K562 (cell line): ENCODE results near the gene RPEL1. TPM values are rescaled to one million over a fixed set of nuclear protein-coding genes. Genes with fewer than 3 reads are reported as not detected.

Source experiments
- ATAC-seq: fragments of 200-7000 bp; cut with Tn5 transposase; 3 replicates; pipeline ENCODE4 v1.9.1; 2020; ENCODE audit warnings: moderate library complexity
- BruUV-seq: library from RNA; stranded (reverse); fragments of 400-500 nt; replicated peaks from 2 replicates; lab custom pipeline; 2021; lab: Mats Ljungman, UMichigan
- CTCF ChIA-PET: fragments of 300-600 bp; formaldehyde crosslinking; extraction: SDS; loops from one replicate; lab custom pipeline; 2021; ENCODE audit warnings: low intra/inter-chr PET ratio; lab: Yijun Ruan, JAX
- POLR2A ChIA-PET: fragments of 300-600, 350-650 bp; sonication (Branson Sonifier 250); formaldehyde crosslinking; extraction: SDS; loops from one replicate; lab custom pipeline; 2021; ENCODE audit warnings: antibody characterized with exemption, inconsistent platforms; lab: Yijun Ruan, JAX
- DNase-seq, 4 experiments: peaks; one replicate each; pipeline versions ENCODE4 v3.0.0 to v3.0.0-alpha.2; 2011 to 2018; ENCODE audit warnings: low spot score in 3 of 4, mixed read lengths in 3 of 4; ENCODE audit errors: extremely low read depth in 1 of 4
- FAIRE-seq: peaks from 2 replicates; lab custom pipeline; 2011; peaks lifted over from hg19 to GRCh38; lab: Jason Lieb, UNC
- H2AFZ ChIP-seq: 2 replicates; pipeline ENCODE4 v1.6.0; 2011; ENCODE audit warnings: low read depth, low read length, control low read depth, inconsistent platforms
- H3K27ac ChIP-seq: fragments of 200-600 bp; 3 replicates; pipeline ENCODE4 v1.8.0; 2011; ENCODE audit warnings: low read depth, mild to moderate bottlenecking, control low read depth, inconsistent platforms, low read length, moderate library complexity, mixed read lengths; ENCODE audit errors: extremely low read depth
- H3K27me3 ChIP-seq, 2 experiments: fragments of 300-600 bp in 1 of 2; 2 replicates in 1 of 2; 3 replicates in 1 of 2; pipeline versions ENCODE4 v1.6.0 to v1.8.0; 2011; ENCODE audit warnings: inconsistent platforms in 2 of 2, low read length in 2 of 2, mild to moderate bottlenecking in 1 of 2, mixed read lengths in 1 of 2, moderate library complexity in 1 of 2; ENCODE audit not compliant: control insufficient read depth in 2 of 2, insufficient read depth in 2 of 2
- H3K36me3 ChIP-seq: fragments of 300-600 bp; 3 replicates; pipeline ENCODE4 v1.8.0; 2011; ENCODE audit warnings: mild to moderate bottlenecking, low read length, inconsistent platforms; ENCODE audit not compliant: control insufficient read depth, insufficient read depth
- H3K4me1 ChIP-seq, 2 experiments: fragments of 200-600 bp in 1 of 2; replicated peaks in 1 of 2; 2 replicates in 1 of 2; 3 replicates in 1 of 2; pipeline versions ENCODE4 v1.5.1 to v1.8.0; 2011; ENCODE audit warnings: inconsistent platforms in 2 of 2, low read length in 2 of 2, mild to moderate bottlenecking in 1 of 2, mixed read lengths in 1 of 2, moderate library complexity in 1 of 2; ENCODE audit not compliant: control insufficient read depth in 2 of 2, insufficient read depth in 2 of 2
- H3K4me2 ChIP-seq: 2 replicates; pipeline ENCODE4 v1.6.1; 2011; ENCODE audit warnings: low read length, control low read depth, inconsistent platforms, mixed read lengths; ENCODE audit not compliant: insufficient read depth
- H3K4me3 ChIP-seq: fragments of 200-600 bp; sonication (generic), shearing (Covaris generic); 2 replicates; pipeline ENCODE4 v1.5.1; 2016; ENCODE audit warnings: control low read depth, inconsistent platforms
- H3K79me2 ChIP-seq: fragments of 200-600 bp; 3 replicates; pipeline ENCODE4 v1.8.0; 2011; ENCODE audit warnings: low read length, inconsistent platforms; ENCODE audit not compliant: control insufficient read depth, insufficient read depth
- H3K9ac ChIP-seq, 2 experiments: 2 replicates each; pipeline versions ENCODE4 v1.6.0 to v1.6.1; 2011; ENCODE audit warnings: low read depth in 2 of 2, low read length in 2 of 2, control low read depth in 1 of 2, inconsistent platforms in 1 of 2, mild to moderate bottlenecking in 1 of 2, mixed read lengths in 1 of 2; ENCODE audit not compliant: insufficient read depth in 1 of 2
- H3K9me1 ChIP-seq: one replicate; pipeline ENCODE4 v1.6.0; 2011; ENCODE audit warnings: inconsistent platforms, mild to moderate bottlenecking, low read length, moderate library complexity; ENCODE audit not compliant: control insufficient read depth, insufficient read depth
- H3K9me3 ChIP-seq: replicated peaks from 2 replicates; pipeline ENCODE4 v1.5.1; 2011; ENCODE audit warnings: low read depth, low read length, inconsistent platforms; ENCODE audit not compliant: control insufficient read depth, insufficient read depth
- H4K20me1 ChIP-seq: replicated peaks from 2 replicates; pipeline ENCODE4 v1.6.1; 2011; ENCODE audit warnings: low read length, inconsistent platforms, mixed read lengths; ENCODE audit not compliant: control insufficient read depth, insufficient read depth
- C11orf30 ChIP-seq: fragments of 450-650 bp; IDR thresholded peaks from 2 replicates; pipeline ENCODE4 v1.6.1; 2016; ENCODE audit warnings: low read depth, mild to moderate bottlenecking
- CBX8 ChIP-seq: fragments of 200-600 bp; sonication (generic); IDR thresholded peaks from 2 replicates; pipeline ENCODE4 v1.6.1; 2012; ENCODE audit warnings: borderline replicate concordance, mixed run types, low read depth, mild to moderate bottlenecking, moderate library complexity, mixed read lengths, low read length, control low read depth, inconsistent platforms; ENCODE audit not compliant: poor library complexity, severe bottlenecking; ENCODE audit errors: extremely low read depth
- DLX4 ChIP-seq: fragments of 250-450 bp; sonication (Bioruptor Pico); IDR thresholded peaks from 2 replicates; pipeline ENCODE4 v1.6.1; 2021; ENCODE audit warnings: mild to moderate bottlenecking
- MAFF ChIP-seq: IDR thresholded peaks from 2 replicates; pipeline ENCODE4 v1.6.1; 2012; ENCODE audit warnings: low read length, improper control_type of control experiment
- MBD1 ChIP-seq: fragments of 250-450 bp; sonication (Bioruptor Pico); IDR thresholded peaks from 2 replicates; pipeline ENCODE4 v1.8.0; 2022; ENCODE audit warnings: inconsistent platforms
- NEUROD1 ChIP-seq: fragments of 150-350 bp; IDR thresholded peaks from 2 replicates; pipeline ENCODE4 v1.6.1; 2014; ENCODE audit warnings: borderline replicate concordance, low read length, low read depth; ENCODE audit not compliant: partially characterized antibody
- NFE2L1 ChIP-seq: fragments of 450-650 bp; IDR thresholded peaks from 2 replicates; pipeline ENCODE4 v1.6.1; 2016; ENCODE audit warnings: missing genetic modification characterization, low read depth, mild to moderate bottlenecking, missing compliant biosample characterization, moderate library complexity, borderline replicate concordance
- NFXL1 ChIP-seq: fragments of 450-650 bp; formaldehyde crosslinking; IDR thresholded peaks from 2 replicates; pipeline ENCODE4 v1.4.0; 2021; ENCODE audit warnings: mild to moderate bottlenecking
- ZFX ChIP-seq: sonication (generic); formaldehyde crosslinking; IDR thresholded peaks from 2 replicates; pipeline ENCODE4 v1.8.0; 2022; ENCODE audit warnings: mild to moderate bottlenecking, missing genetic modification reagents, moderate library complexity
- ZNF12 ChIP-seq: sonication (generic); formaldehyde crosslinking; IDR thresholded peaks from 2 replicates; pipeline ENCODE4 v1.4.0; 2020; ENCODE audit warnings: mild to moderate bottlenecking, missing genetic modification reagents
- ZNF316 ChIP-seq: fragments of 450-650 bp; IDR thresholded peaks from 2 replicates; pipeline ENCODE4 v1.6.1; 2016
- ZNF668 ChIP-seq: fragments of 250-450 bp; sonication (Bioruptor Pico); IDR thresholded peaks from 2 replicates; pipeline ENCODE4 v1.8.0; 2022; ENCODE audit warnings: mild to moderate bottlenecking, inconsistent platforms
- WGBS: fragments of 100-300 bp; shearing (Covaris generic); methylation state at CpG from one replicate; pipeline ENCODE4 v1.1.6; 2016; ENCODE audit warnings: low coverage, mixed read lengths; ENCODE audit not compliant: insufficient coverage; ENCODE audit errors: missing lambda C conversion rate; 5-methylcytosine and 5-hydroxymethylcytosine counted together
- in situ Hi-C: fragments of 300-500 bp; cut with MboI; formaldehyde crosslinking; loops from 4 replicates; pipeline ENCODE4 v1.15.0; 2018; ENCODE audit warnings: inconsistent platforms, mixed read lengths
- intact Hi-C: fragments of 100-400 bp; cut with micrococcal nuclease; formaldehyde crosslinking; loops from 2 replicates; pipeline ENCODE4 v1.14.2; 2022
- polyA plus RNA-seq, 8 experiments: library from polyadenylated mRNA; depleted of rRNA in 4 of 8; stranded (reverse) in 5 of 8; unstranded in 3 of 8; fragments of >200 nt; fragmentation: Nextera tagmentation in 2 of 8; fragmentation: Illumina TruSeq in 1 of 8; extraction: Ambion mirVana in 2 of 8; extraction: Trizol in 1 of 8; gene quantifications; 2 replicates each; pipeline versions ENCODE4 v1.2.1 to v1.2.3, GENCODE V29; 2011 to 2014; ENCODE audit warnings: inconsistent platforms in 1 of 8, missing spikeins in 1 of 8
- total RNA-seq, 7 experiments: library from RNA; depleted of rRNA in 6 of 7; stranded (reverse); fragments of >200 nt in 6 of 7; fragmentation: Illumina TruSeq in 2 of 7; extraction: Trizol in 2 of 7; gene quantifications; 2 replicates each; pipeline versions ENCODE4 v1.2.1 to v1.2.3, GENCODE V29; 2011 to 2021; ENCODE audit warnings: low replicate concordance in 1 of 7
- TF ChIP-seq, protein P1 (sequence below): fragments of 450-650 bp; IDR thresholded peaks from 2 replicates; pipeline ENCODE4 v1.6.1; 2017; ENCODE audit warnings: mild to moderate bottlenecking, moderate library complexity

RPEL1 gene
- total and polyA plus RNA-seq, 9 of the 15 experiments (the other 6 are each of a cell fraction or from before 2014, with no cell fraction given), result 0.04 to 0.15 (median 0.07) TPM; not detected in 4

- TF ChIP-seq, protein P1, sequence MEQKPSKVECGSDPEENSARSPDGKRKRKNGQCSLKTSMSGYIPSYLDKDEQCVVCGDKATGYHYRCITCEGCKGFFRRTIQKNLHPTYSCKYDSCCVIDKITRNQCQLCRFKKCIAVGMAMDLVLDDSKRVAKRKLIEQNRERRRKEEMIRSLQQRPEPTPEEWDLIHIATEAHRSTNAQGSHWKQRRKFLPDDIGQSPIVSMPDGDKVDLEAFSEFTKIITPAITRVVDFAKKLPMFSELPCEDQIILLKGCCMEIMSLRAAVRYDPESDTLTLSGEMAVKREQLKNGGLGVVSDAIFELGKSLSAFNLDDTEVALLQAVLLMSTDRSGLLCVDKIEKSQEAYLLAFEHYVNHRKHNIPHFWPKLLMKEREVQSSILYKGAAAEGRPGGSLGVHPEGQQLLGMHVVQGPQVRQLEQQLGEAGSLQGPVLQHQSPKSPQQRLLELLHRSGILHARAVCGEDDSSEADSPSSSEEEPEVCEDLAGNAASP, result no peak
- TF ChIP-seq NFXL1, result no peak
- no peak for TF ChIP-seq NEUROD1
- no peak for TF ChIP-seq ZFX (CRISPR knock-in tag)
- TF ChIP-seq DLX4 (CRISPR knock-in tag), result no peak
- TF ChIP-seq ZNF316, result peak; percentile 95
- TF ChIP-seq MAFF, result peak; percentile 81
- TF ChIP-seq ZNF12 (CRISPR knock-in tag), result no peak
- peak; percentile 70 for TF ChIP-seq NFE2L1
- peak; percentile 87 for TF ChIP-seq C11orf30
These were observed 47.0 kb upstream of the RPEL1 start (continued) for GRCh38 chr10:103198648-103199047.

- H3K4me3 ChIP-seq, result no peak overlapping the region
- no TSS peak for BruUV-seq
- H3K9me1 ChIP-seq, result no peaks in the 10 kb centered on the region
- ATAC-seq, result no peak
- in situ Hi-C loops, result no loop called here
- 91% methylated on average over 1 of the region's 1 CpG for WGBS
- no peak overlapping the region for H3K4me2 ChIP-seq
- H2AFZ ChIP-seq, result no peak overlapping the region
- no peaks in the 10 kb centered on the region for H4K20me1 ChIP-seq
- H3K79me2 ChIP-seq, result no peaks in the 10 kb centered on the region
- no peak for DNase-seq
- H3K9ac ChIP-seq, result no peak overlapping the region
- H3K27me3 ChIP-seq, result no peaks in the 10 kb centered on the region
- ChIA-PET CTCF (no interaction called here), POLR2A (interaction anchor here (0.6 kb wide), 1 partner anchor 123 kb away, joined by 3 read pairs; no protein-coding TSS in a partner anchor)
- TF ChIP-seq CBX8 (no peak), ZNF668 (CRISPR knock-in tag) (no peak), MBD1 (CRISPR knock-in tag) (no peak)
- no peak for FAIRE-seq
- peaks cover 3 to 22% of the 10 kb centered on the region in 2 experiments; a peak in 4 of 5 replicates for H3K4me1 ChIP-seq
- H3K36me3 ChIP-seq, result no peaks in the 10 kb centered on the region
- H3K9me3 ChIP-seq, result no peaks in the 10 kb centered on the region
- no peak overlapping the region for H3K27ac ChIP-seq
- intact Hi-C loops, result no loop called here
These were observed 46.2 kb upstream of the RPEL1 start for GRCh38 chr10:103199488-103199887.
